A549 (cell line): ENCODE measurements around the gene PRKAR1B. TPM values are rescaled to one million over a fixed set of nuclear protein-coding genes. Genes with fewer than 3 reads are reported as not detected.

Source experiments
- ATAC-seq, 2 experiments: fragments of 200-7000 bp in 1 of 2; fragments of >200 bp in 1 of 2; cut with Nextera tagmentation in 1 of 2; cut with Tn5 transposase in 1 of 2; 3 replicates each; pipeline versions ENCODE4 v1.8.0 to v1.9.1; 2018 to 2020; ENCODE audit warnings: mild to moderate bottlenecking in 1 of 2, moderate library complexity in 1 of 2
- CTCF ChIA-PET: fragments of 300-600 bp; sonication (Branson Sonifier 250); formaldehyde crosslinking; extraction: SDS; loops from one replicate; lab custom pipeline; 2021; ENCODE audit warnings: antibody characterized with exemption, inconsistent platforms; lab: Yijun Ruan, JAX
- POLR2A ChIA-PET: fragments of 350-600 bp; formaldehyde crosslinking; extraction: SDS; loops from one replicate; lab custom pipeline; 2021; ENCODE audit warnings: antibody characterized with exemption, inconsistent platforms; lab: Yijun Ruan, JAX
- DNase-seq, 2 experiments: peaks; one replicate each; pipeline versions ENCODE4 v3.0.0 to v3.0.0-alpha.2; 2011 to 2016; ENCODE audit warnings: low read depth in 1 of 2, low spot score in 1 of 2
- FAIRE-seq: peaks from 2 replicates; lab custom pipeline; 2011; peaks lifted over from hg19 to GRCh38; lab: Jason Lieb, UNC
- H3K27ac ChIP-seq, 2 experiments: fragments of >200 bp; sonication (Bioruptor Twin); formaldehyde crosslinking; 3 replicates each; pipeline ENCODE4 v1.5.1; 2016 to 2017
- H3K4me1 ChIP-seq: fragments of >200 bp; sonication (Bioruptor Twin); formaldehyde crosslinking; 3 replicates; pipeline ENCODE4 v1.6.1; 2016
- H3K4me2 ChIP-seq: fragments of >200 bp; sonication (Bioruptor Twin); formaldehyde crosslinking; 3 replicates; pipeline ENCODE4 v1.6.1; 2016
- H3K4me3 ChIP-seq: fragments of >200 bp; sonication (Bioruptor Twin); formaldehyde crosslinking; 3 replicates; pipeline ENCODE4 v1.5.1; 2016
- H3K9me3 ChIP-seq: fragments of >200 bp; sonication (Bioruptor Twin); formaldehyde crosslinking; 3 replicates; pipeline ENCODE4 v1.6.1; 2016
- BHLHE40 ChIP-seq: IDR thresholded peaks from 2 replicates; pipeline ENCODE4 v1.6.1; 2012; ENCODE audit warnings: low read depth, low read length, inconsistent platforms
- CBX8 ChIP-seq: fragments of 200-600 bp; sonication (generic); IDR thresholded peaks from 2 replicates; pipeline ENCODE4 v1.6.1; 2016
- CEBPB ChIP-seq, 2 experiments: fragments of >200 bp in 1 of 2; sonication (Bioruptor Twin) in 1 of 2; formaldehyde crosslinking in 1 of 2; IDR thresholded peaks; 2 replicates each; pipeline ENCODE4 v1.6.1; 2012 to 2016
- CHD2 ChIP-seq: fragments of 150-350 bp; IDR thresholded peaks from 2 replicates; pipeline ENCODE4 v1.6.1; 2014; ENCODE audit warnings: low read length; ENCODE audit not compliant: partially characterized antibody
- CHD4 ChIP-seq: fragments of 200-600 bp; sonication (generic); IDR thresholded peaks from 2 replicates; pipeline ENCODE4 v1.6.1; 2016; ENCODE audit warnings: antibody characterized with exemption, mild to moderate bottlenecking, borderline replicate concordance
- EHMT2 ChIP-seq: fragments of 200-600 bp; sonication (generic); IDR thresholded peaks from 2 replicates; pipeline ENCODE4 v1.6.1; 2016; ENCODE audit warnings: antibody characterized with exemption, low read depth, mild to moderate bottlenecking, moderate library complexity
- GATA3 ChIP-seq: IDR thresholded peaks from 2 replicates; pipeline ENCODE4 v1.6.1; 2012; ENCODE audit warnings: borderline replicate concordance
- HOXA7 ChIP-seq: fragments of 250-450 bp; sonication (Bioruptor Pico); IDR thresholded peaks from 2 replicates; pipeline ENCODE4 v1.5.0; 2020; ENCODE audit warnings: mild to moderate bottlenecking, moderate library complexity
- HOXB13 ChIP-seq: fragments of 250-450 bp; sonication (Bioruptor Pico); IDR thresholded peaks from 2 replicates; pipeline ENCODE4 v1.5.0; 2020; ENCODE audit warnings: low read depth, mild to moderate bottlenecking, moderate library complexity
- MYC ChIP-seq: IDR thresholded peaks from 2 replicates; pipeline ENCODE4 v1.6.1; 2012; ENCODE audit warnings: mild to moderate bottlenecking, inconsistent platforms, low read length, improper control_type of control experiment, borderline replicate concordance
- NFE2L2 ChIP-seq: fragments of 150-350 bp; conservative IDR thresholded peaks from 2 replicates; pipeline ENCODE4 v1.6.1; 2014; ENCODE audit warnings: low read length
- POLR2AphosphoS2 ChIP-seq: conservative IDR thresholded peaks from 2 replicates; pipeline ENCODE4 v1.6.1; 2012; ENCODE audit warnings: low read length, improper control_type of control experiment, inconsistent platforms
- RAD21 ChIP-seq, 2 experiments: fragments of >200 bp in 1 of 2; sonication (Bioruptor Twin) in 1 of 2; formaldehyde crosslinking in 1 of 2; IDR thresholded peaks in 1 of 2; conservative IDR thresholded peaks in 1 of 2; 2 replicates in 1 of 2; 3 replicates in 1 of 2; pipeline ENCODE4 v1.6.1; 2012 to 2018; ENCODE audit warnings: inconsistent platforms in 1 of 2
- RFX5 ChIP-seq: fragments of 450-650 bp; IDR thresholded peaks from 2 replicates; pipeline ENCODE4 v1.7.1; 2014; ENCODE audit warnings: antibody characterized with exemption, mild to moderate bottlenecking, moderate library complexity
- SMC3 ChIP-seq: fragments of >200 bp; sonication (Bioruptor Twin); formaldehyde crosslinking; IDR thresholded peaks from 3 replicates; pipeline ENCODE4 v1.6.1; 2018; ENCODE audit warnings: inconsistent platforms
- ZNF302 ChIP-seq: fragments of 250-450 bp; sonication (Bioruptor Pico); IDR thresholded peaks from 2 replicates; pipeline ENCODE4 v1.9.0; 2021; ENCODE audit warnings: inconsistent platforms, mild to moderate bottlenecking, moderate library complexity
- WGBS: methylation state at CpG from one replicate; pipeline ENCODE4 v1.1.6; 2017; ENCODE audit errors: missing lambda C conversion rate; 5-methylcytosine and 5-hydroxymethylcytosine counted together
- polyA plus RNA-seq, 4 experiments: library from polyadenylated mRNA; depleted of rRNA in 3 of 4; stranded (reverse); fragments of >200 nt; fragmentation: RNase III in 1 of 4; extraction: RNeasy Plus Mini Kit Qiagen cat#74134 plus additional on column Dnase treatment in 1 of 4; gene quantifications; 2 replicates in 3 of 4; 3 replicates in 1 of 4; pipeline ENCODE4 v1.2.3, GENCODE V29; 2011 to 2017
- TF ChIP-seq, protein P1 (sequence below): fragments of >200 bp; sonication (Bioruptor Twin); formaldehyde crosslinking; IDR thresholded peaks from 3 replicates; pipeline ENCODE4 v1.6.1; 2016
- TF ChIP-seq, protein P2 (sequence below): fragments of >200 bp; sonication (Bioruptor Twin); formaldehyde crosslinking; IDR thresholded peaks from 3 replicates; pipeline ENCODE4 v1.5.1; 2016
- TF ChIP-seq, protein P3 (sequence below): fragments of 200-600 bp; sonication (generic); IDR thresholded peaks from 2 replicates; pipeline ENCODE4 v1.6.1; 2016; ENCODE audit warnings: antibody characterized with exemption, mild to moderate bottlenecking, moderate library complexity
- TF ChIP-seq, protein P4 (sequence below): fragments of 250-450 bp; sonication (Bioruptor Pico); IDR thresholded peaks from 2 replicates; pipeline ENCODE4 v1.5.0; 2020; ENCODE audit warnings: low read depth, mild to moderate bottlenecking, moderate library complexity

PRKAR1B gene
- polyA plus RNA-seq, 2 of the 4 experiments (the other 2 are of a cell fraction) = 10.1 to 33.7 TPM

DNA sequence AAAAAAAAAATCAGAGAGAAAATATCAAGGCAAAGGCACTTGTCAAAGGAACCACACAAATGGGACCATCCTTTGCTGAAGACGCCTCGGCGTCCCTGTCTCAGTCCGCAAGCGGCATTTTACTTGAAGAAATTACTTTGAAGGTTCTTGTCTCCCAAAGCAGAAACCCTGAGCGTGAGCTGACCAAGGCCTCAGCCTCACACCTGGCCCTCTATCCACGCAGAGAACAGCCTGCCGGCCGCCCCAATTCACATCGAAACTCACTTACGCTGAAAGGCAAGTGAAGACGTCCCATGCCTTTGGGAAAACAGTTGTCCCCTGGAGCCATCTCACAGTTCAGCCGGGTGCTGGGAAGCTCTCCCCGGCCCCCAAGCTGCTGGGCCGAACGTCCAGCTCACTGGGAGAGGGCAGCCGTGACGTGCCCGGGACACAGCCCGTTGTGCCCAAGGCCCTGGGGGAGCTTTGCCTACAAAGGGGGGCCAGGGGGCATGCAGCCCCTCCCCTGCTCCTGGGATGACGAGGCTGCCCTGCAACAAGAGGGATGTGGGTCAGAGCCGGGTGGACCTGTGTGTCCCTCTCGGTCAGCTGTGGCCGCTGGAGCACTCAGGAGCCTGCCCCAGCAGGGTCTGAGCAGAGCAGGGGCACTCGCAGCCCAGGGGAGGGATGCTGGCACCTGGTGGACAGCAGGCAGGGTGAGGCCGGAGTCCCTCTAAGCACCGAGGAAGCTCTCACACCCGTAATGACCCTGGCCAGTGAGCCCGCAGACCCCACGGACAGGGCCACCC lies 157.8 kb downstream of the PRKAR1B start:
- H3K27ac ChIP-seq = no peak overlapping the region
- TF ChIP-seq GATA3 (no peak), HOXB13 (no peak), EHMT2 (no peak), RAD21 (conservative IDR thresholded peaks at IDR 0.05 in 1 of 2, IDR thresholded peaks at IDR 0.05 in 1 of 2) (no peak), POLR2AphosphoS2 (no peak), CEBPB (IDR thresholded peaks at IDR 0.05) (no peak)
- peak in 1 of 2 experiments; percentile 40; a peak in 3 of 6 replicates for ATAC-seq
- DNase-seq = no peak
- ChIA-PET POLR2A (no interaction called here), CTCF (interaction anchor here (1.2 kb wide), 1 partner anchor 247 kb away, joined by 4 read pairs; no protein-coding TSS in a partner anchor)
- no peaks in the 10 kb centered on the region for H3K4me1 ChIP-seq
- H3K9me3 ChIP-seq = no peaks in the 10 kb centered on the region
- H3K4me2 ChIP-seq = no peak overlapping the region
- 89% methylated on average over 15 of the region's 30 CpGs for WGBS
- H3K4me3 ChIP-seq = no peak overlapping the region
- FAIRE-seq = no peak

DNA sequence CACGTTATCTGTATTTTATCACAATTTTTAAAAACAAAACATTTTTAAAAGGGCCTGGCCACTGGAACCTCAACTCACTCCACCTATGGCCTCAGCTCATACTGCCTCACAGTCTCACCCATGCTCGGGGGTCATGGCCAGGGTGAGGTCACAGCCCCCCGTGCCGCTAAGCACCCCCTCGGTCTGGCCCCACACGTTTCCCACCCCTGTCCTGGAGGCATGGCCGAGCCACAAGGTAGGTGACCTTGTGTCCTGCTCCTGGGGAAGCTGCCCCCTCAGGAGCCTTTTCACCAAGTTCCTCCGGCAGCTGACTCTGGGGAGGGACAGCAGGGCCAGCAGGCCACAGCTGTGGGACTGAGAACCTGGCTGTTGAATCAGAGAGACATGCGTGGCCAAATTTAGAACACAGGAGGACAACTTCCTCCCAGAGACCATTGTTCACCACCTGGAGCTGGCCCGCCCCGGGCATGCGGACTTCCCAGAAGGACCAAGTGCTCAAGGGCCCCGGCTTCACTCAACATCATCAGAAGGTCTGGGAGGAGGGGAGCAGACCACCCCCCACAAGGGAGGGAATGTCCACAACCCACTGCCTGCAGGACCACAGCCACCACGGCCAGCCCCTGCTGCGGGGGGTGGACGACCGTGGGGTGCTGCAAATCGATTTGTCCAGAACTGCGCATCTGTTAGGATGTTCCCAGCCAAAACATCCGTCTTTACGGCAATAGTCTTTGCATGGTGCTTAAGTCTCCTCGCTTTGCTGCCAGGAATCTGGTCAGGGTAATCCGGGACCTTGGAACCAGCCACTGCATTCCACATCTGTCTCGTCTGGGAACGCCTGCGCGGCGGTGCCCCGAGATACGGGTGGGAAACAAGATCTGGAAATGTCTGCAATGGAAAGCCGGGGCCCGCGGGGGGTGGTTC lies 158.8 kb downstream of the PRKAR1B start:
- no peaks in the 10 kb centered on the region for H3K9me3 ChIP-seq
- FAIRE-seq = no peak
- no peak for ATAC-seq
- TF ChIP-seq SMC3 (no peak), POLR2AphosphoS2 (no peak), CEBPB (IDR thresholded peaks at IDR 0.05) (no peak), MYC (no peak)
- TF ChIP-seq, protein P1, sequence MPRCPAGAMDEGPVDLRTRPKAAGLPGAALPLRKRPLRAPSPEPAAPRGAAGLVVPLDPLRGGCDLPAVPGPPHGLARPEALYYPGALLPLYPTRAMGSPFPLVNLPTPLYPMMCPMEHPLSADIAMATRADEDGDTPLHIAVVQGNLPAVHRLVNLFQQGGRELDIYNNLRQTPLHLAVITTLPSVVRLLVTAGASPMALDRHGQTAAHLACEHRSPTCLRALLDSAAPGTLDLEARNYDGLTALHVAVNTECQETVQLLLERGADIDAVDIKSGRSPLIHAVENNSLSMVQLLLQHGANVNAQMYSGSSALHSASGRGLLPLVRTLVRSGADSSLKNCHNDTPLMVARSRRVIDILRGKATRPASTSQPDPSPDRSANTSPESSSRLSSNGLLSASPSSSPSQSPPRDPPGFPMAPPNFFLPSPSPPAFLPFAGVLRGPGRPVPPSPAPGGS = no peak
- CTCF ChIA-PET = no interaction called here
- H3K4me3 ChIP-seq = no peak overlapping the region
- no peak for DNase-seq
- no peaks in the 10 kb centered on the region for H3K4me1 ChIP-seq
- POLR2A ChIA-PET = no interaction called here
- H3K4me2 ChIP-seq = no peak overlapping the region
- WGBS = 88% methylated on average over 32 of the region's 33 CpGs
- H3K27ac ChIP-seq = no peak overlapping the region

DNA sequence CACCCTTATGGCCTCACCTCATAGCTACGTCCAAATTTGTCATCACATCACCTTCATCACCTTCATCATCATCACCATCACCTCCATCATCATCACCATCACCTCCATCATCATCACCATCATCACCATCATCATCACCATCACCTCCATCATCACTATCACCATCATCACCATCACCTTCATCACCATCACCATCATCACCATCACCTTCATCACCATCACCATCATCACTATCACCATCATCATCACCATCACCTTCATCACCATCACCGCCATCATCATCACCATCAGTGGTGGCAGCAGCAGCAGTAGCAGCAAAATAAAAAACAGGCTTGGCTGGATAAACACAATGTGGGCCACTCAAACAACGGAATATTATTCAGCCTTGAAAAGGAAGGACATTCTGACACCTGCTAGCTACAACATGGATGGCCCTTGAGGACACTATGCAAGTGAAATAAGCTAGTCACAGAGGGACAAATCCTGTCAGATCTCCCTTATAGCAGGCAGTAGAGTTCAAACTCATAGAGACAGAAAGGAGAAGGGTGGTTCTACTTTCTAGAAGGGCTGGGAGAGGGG lies 159.7 kb downstream of the PRKAR1B start:
- FAIRE-seq = no peak
- H3K27ac ChIP-seq = no peak overlapping the region
- no peak for DNase-seq
- no peak for TF ChIP-seq CBX8
- TF ChIP-seq ZNF302 = no peak
- no peak for TF ChIP-seq NFE2L2
- no peak for TF ChIP-seq CHD4
- TF ChIP-seq BHLHE40 = no peak
- TF ChIP-seq, protein P2, sequence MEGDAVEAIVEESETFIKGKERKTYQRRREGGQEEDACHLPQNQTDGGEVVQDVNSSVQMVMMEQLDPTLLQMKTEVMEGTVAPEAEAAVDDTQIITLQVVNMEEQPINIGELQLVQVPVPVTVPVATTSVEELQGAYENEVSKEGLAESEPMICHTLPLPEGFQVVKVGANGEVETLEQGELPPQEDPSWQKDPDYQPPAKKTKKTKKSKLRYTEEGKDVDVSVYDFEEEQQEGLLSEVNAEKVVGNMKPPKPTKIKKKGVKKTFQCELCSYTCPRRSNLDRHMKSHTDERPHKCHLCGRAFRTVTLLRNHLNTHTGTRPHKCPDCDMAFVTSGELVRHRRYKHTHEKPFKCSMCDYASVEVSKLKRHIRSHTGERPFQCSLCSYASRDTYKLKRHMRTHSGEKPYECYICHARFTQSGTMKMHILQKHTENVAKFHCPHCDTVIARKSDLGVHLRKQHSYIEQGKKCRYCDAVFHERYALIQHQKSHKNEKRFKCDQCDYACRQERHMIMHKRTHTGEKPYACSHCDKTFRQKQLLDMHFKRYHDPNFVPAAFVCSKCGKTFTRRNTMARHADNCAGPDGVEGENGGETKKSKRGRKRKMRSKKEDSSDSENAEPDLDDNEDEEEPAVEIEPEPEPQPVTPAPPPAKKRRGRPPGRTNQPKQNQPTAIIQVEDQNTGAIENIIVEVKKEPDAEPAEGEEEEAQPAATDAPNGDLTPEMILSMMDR = no peak
- TF ChIP-seq HOXA7 (CRISPR knock-in tag) = no peak
- TF ChIP-seq, protein P3, sequence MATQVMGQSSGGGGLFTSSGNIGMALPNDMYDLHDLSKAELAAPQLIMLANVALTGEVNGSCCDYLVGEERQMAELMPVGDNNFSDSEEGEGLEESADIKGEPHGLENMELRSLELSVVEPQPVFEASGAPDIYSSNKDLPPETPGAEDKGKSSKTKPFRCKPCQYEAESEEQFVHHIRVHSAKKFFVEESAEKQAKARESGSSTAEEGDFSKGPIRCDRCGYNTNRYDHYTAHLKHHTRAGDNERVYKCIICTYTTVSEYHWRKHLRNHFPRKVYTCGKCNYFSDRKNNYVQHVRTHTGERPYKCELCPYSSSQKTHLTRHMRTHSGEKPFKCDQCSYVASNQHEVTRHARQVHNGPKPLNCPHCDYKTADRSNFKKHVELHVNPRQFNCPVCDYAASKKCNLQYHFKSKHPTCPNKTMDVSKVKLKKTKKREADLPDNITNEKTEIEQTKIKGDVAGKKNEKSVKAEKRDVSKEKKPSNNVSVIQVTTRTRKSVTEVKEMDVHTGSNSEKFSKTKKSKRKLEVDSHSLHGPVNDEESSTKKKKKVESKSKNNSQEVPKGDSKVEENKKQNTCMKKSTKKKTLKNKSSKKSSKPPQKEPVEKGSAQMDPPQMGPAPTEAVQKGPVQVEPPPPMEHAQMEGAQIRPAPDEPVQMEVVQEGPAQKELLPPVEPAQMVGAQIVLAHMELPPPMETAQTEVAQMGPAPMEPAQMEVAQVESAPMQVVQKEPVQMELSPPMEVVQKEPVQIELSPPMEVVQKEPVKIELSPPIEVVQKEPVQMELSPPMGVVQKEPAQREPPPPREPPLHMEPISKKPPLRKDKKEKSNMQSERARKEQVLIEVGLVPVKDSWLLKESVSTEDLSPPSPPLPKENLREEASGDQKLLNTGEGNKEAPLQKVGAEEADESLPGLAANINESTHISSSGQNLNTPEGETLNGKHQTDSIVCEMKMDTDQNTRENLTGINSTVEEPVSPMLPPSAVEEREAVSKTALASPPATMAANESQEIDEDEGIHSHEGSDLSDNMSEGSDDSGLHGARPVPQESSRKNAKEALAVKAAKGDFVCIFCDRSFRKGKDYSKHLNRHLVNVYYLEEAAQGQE = no peak
- TF ChIP-seq RFX5 = no peak
- no peak for TF ChIP-seq SMC3
- TF ChIP-seq, protein P4, sequence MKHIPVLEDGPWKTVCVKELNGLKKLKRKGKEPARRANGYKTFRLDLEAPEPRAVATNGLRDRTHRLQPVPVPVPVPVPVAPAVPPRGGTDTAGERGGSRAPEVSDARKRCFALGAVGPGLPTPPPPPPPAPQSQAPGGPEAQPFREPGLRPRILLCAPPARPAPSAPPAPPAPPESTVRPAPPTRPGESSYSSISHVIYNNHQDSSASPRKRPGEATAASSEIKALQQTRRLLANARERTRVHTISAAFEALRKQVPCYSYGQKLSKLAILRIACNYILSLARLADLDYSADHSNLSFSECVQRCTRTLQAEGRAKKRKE = no peak
- no peak for TF ChIP-seq CHD2
- H3K9me3 ChIP-seq = no peaks in the 10 kb centered on the region
- no peak overlapping the region for H3K4me3 ChIP-seq
- ATAC-seq = no peak
- CTCF ChIA-PET = no interaction called here
- POLR2A ChIA-PET = no interaction called here
- 93% methylated on average over 2 of the region's 3 CpGs for WGBS
- H3K4me1 ChIP-seq = no peaks in the 10 kb centered on the region
- no peak overlapping the region for H3K4me2 ChIP-seq
